ENCODE measurements around the gene INF2. TPM values are rescaled to one million over a fixed set of nuclear protein-coding genes. Genes with fewer than 3 reads are reported as not detected.

Gene INF2
- total RNA-seq, 2 donors from 2014 or later, result 44.4 to 44.7 TPM

DNA sequence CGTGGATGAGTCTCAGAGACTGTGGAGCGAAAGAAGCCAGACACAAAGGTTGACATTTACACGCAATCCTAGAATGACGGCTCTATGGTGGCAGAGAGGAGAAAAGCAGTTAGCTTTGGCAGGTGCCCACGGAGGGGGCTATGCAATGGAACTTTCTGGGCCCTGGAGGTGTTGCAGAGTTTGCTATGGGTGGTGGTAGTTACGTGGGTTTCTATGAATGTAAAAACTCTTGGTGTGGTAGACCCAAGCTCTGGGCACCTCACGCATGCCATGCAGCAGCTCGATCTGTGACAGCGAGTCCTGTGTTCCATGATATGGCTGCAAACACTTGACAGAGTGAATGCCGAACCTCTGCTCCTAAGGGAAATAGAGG lies 5.0 kb upstream of the INF2 start:
- DNase-seq (no peak), ATAC-seq (no peak)
- intact Hi-C loops (cut with DNase I), result no loop called here

DNA sequence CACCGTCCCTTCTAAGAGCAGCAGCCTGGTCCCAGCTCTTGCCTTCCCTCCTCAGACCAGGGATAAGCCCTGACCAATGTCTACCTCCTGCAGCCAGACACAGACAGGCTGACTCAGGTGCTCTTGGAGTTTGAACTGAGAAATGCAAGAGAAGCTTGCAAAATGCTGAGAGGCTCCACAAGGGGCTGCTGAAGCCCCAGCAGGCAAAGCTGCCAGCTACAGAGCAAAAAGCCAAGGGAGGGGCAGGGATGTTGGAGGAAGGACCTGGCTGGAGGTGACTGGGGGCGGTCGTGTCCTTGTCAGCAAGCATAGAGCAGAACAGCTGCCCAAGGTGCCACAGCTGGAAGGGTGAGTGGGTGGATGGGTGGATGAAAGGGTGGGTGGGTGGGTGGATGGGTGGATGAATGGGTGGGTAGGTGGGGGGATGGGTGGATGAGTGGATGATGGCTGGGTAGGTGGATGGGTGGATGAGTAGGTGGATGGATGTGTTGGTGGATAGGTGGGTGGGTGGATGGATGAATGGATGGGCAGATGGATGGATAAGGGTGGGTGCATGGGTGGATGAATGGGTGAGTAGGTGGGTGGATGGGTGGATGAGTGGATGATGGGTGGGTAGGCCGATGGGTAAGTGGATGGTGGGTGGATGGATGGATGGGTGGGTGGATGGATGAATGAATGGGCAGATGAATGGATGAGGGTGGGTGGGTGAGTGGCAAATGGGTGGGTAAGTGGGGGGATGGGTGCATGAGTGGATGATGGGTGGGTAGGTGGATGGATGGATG lies 4.0 kb upstream of the INF2 start:
- DNase-seq, result no peak
- intact Hi-C loops (cut with DNase I), result no loop called here
- no peak for ATAC-seq

DNA sequence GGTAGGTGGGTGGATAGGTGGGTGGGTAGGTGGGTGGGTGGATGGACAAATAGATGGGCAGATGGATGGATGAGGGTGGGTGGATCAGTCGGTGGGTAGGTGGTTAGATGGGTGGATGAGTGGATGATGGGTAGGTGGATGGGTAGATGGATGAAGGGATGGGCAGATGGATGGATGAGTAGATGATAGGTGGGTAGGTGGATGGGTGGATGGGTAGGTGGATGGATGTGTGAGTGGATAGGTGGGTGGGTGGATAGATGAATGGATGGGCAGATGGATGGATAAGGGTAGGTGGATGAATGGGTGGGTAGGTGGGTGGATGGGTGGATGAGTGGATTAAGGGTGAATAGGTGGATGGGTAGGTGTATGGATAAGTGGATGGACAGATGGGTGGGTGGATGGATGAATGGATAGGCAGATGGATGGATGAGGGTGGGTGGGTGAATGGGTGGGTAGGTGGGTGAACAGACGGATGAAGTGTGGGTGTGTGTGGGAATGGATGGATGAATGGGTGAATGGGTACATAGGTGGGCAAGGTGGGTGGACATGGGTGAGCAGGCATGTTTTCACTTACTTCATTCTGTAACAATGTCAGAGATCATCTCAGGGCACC lies 3.3 kb upstream of the INF2 start:
- intact Hi-C loops (cut with DNase I), result no loop called here
- no peak for ATAC-seq
- DNase-seq, result no peak

DNA sequence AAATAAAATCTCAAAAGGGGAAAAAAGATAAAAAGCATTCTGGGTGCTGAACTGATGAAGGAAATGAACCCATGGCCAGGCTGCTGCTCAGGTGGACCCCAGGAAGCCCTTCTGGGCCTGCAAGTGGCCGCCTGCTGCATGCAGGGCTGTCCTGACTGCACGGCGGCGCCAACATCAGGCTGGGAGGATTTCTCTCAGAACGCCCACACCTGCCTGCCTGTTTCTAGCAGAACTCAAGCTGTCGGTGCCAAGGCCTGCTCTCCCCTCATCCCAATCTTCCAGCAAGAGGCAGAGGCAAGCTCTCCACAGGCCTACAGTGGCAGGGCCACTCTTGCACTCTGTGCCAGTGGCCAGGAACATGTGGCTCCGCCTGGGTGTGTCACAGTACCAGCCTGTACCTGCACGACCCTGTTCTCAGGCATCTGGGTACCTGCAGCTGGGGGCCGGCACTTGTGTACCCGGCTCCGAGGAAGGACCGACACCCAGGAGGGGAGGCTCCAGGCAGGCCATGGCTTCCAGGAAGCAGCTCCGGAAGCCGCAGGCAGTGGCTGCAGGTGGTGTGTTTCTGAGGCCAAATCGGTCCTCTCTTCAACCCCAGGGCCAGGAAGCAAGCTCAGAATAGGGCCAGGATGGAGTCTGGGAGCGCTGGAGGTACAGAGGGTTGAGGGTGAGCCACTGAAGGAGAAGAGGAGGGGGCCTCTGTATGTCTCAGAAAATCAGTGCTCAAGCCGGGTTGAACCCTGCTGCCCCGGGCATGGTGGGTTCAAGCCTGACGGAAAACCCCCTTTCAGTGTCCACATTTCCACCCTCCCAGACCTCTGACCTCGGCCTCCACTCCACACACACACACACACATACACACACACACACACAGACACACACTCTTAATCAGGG lies 2.5 kb upstream of the INF2 start:
- DNase-seq, result peak; percentile 24
- ATAC-seq, result no peak
- intact Hi-C loops (cut with DNase I), result no loop called here

DNA sequence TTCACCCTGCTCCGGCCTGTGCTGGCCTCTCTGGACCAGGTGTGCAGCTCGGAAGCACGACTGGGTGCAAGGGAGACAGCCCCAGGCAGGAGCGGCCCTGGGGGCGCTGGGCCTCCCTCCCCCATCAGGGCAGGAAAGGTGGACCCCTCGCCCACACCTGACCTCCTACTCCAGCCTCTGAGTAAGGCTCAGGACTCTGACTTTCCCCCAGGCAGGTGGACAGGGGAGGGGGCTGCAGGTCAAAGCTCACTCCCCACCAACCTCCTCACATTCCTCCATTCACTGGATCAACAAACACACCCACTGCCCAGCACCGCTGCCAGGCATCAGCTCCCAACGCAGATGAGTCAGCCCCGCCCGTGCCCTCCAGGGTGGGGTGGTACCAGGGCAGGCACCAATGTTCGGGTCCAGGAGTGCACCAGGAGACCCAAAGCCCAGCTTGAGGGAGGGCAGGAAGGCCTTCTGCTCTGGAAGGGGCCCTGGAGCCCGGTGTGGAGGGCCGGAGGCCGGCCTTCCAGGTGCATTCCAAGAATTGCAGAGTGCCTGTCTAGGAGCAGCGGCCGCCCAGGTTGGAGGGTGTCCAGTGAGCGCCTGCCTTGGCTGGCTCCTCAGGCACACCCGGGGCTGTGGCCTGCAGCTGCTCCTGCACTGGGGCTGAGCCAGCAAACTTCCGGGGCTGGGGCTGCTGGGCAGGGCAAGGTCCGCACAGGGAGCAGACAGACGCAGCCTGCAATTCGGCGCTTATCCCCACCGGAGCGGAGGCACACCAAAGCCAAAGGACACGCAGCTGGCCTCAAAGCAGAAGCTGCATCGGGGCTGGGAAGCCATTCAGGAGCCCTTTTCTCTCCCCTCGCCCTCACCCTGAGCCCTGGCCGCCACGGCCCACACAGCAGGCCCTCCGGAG lies 1.6 kb upstream of the INF2 start:
- intact Hi-C loops (cut with DNase I), result no loop called here
- ATAC-seq, result peak; percentile 72 to 84
- peak; percentile 82 for DNase-seq

DNA sequence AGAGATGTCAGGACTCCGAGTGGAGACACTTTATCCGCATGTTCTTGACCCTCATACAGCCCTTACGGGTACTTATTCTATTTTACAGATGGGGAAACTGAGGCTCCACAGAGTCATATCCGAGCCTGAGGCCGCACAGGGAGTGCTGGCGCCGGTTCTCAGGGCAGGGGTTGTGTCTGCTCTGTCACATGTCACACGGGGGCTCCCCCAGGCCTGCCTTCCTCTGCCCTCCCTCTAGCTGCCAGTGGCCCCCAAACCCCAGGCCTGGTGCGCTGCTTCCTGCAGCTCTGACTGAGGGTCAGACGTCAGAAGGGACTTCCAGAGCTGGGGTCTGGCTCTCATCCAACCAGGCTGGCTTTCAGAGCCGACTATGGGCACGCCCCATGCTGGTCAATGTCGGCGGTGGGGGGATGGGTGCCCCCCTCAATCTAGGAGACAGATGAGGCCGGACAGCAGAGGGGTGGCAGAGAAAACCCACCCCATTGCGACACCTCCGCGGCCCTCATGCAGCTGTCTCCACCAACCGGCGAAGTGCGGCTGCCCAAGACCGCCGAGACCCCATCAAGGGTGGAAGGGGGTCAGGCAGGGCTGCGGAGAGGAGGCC lies 811 bp upstream of the INF2 start:
- intact Hi-C loops (cut with DNase I), result no loop called here
- DNase-seq (peak; percentile 69), ATAC-seq (peak; percentile 5 to 7)

DNA sequence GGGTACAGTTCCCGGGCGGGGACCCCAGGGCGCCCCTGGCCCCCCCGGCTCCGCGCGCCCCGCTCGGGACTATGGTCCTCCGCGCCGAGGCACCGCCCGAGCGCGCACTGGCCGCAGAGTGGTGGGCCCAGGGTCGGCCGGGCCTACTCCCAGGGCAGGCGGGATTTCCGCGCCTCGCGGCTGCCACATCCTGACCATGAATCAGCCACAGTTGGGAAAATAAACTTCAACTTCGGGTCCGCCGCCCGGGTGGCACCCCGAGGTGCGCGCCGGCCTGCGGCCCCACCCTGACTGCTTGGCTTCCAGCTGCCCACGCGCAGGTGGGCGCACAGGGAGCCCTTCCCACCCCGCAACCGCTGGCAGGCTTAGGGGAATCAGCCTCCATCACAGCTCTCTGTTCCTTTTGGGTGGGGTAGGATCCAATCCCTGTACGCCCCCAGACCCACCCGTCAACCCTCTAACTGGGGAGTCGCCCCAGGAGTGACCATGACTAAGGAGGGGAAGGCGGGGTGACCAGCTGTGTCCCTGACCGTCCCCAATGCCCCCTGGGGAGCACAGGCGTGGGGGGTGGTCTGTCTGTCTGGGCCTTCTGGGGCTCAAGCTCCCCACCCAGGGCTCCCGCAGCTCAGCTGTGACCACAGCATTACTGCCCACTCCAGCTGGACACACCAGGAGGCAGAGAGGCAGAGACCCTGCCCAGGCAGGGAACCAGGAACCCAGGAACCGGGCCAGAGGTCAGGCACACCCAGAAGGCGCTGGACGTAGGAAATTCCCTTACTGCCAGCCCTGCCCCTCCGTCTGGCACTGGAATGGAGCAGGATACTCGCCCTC lies 678 bp downstream of the INF2 start:
- DNase-seq (no peak), ATAC-seq (peak; percentile 6 to 20)
- intact Hi-C loops (cut with DNase I), result no loop called here

DNA sequence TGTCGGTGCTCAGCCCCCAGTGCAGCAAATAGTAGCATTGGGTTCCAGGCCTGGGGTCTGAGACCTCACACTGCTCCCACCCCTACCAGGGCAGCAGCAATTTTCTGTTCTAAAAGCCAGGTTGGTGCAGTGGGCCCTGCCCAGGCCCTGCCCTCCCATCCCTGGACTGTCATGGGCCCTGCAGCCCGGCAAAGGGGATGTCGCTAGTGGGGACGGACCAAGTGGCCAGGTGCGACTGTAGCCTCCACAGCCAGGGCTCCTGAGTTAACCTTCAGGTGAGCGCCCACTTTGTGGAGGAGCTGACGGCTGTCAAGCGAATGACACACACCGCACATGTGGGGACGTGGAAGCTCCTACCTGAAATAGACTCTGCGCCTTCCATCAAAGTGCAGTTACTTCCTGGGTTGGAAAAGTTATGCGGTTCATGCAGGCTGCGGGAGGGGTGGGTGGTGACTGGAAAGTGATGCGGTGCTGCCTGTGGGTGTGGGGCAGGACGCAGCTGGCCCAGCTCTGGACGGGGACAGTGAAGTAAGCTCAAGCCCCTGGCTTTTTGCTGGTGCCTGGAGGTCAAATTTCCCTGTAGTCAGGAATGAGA lies 1.5 kb downstream of the INF2 start:
- DNase-seq (no peak), ATAC-seq (no peak)
- intact Hi-C loops (cut with DNase I), result no loop called here

DNA sequence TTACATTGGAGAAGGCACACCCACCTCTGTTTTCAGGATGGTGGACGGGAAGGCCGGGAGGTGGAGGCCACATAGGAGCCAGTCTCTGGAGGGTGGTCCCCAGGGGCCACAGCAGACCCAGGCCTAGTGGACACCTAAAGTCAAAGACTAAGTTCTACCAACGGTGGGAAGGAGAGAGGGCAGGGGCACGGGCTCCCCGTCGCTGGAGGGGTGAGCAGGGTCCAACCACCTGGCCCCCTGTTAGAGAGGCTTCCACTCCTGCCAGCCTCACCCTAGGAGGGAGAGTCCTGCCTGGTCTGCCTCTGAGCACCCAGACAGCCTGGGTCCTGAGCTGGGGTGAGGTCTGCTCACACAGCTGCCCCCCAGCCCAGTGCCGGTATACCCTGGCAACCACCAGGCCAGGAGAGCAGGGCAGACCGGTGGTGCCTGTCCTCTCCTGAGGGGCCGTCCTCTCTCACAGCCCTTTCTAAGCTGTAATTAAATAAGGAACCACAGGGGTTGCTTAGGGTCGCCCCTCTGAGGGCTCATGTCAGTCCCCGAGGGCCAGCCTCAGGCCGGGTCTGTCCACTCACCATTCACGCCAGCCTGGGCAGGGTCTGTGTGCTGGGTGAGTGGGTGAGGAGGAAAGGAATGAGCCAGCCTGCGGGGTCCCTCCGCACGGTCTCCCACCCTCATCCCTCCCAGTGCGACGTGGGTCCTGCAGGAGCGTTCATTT lies 2.3 kb downstream of the INF2 start:
- DNase-seq (no peak), ATAC-seq (no peak)
- intact Hi-C loops (cut with DNase I), result no loop called here

DNA sequence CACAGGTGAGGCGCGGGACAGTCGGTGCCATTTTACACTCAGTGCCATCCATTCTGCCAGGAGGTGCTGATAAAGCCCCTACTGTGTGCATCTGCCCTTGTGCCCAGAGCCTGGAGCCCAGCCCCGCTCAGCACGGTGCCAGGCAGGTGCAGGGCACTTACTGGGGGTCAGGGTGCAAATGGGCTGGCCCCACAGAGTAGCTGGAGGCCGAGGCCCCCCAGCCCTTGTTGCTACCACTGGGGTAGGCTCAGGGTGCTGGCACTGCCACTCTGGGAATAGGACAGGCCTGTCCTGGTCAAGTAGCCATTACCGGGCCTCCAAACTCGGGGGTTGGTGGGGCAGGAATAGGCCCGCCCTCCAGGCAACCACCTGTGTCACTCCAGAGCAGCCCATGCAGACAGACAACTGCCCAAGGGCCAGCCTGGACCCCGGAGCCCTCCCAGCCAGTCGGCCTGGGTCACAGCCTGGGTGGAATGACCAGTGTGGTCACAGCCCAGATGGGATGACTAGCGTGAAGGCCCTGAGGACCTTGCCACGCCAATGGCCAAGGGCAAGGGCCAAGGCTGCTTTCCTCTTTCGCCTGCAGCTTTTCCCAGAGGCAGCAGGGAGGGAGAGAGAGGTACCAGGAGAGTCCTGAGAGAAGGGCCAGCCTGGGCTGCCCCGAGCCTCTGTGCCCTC lies 3.0 kb downstream of the INF2 start:
- intact Hi-C loops (cut with DNase I), result no loop called here
- no peak for ATAC-seq
- no peak for DNase-seq

DNA sequence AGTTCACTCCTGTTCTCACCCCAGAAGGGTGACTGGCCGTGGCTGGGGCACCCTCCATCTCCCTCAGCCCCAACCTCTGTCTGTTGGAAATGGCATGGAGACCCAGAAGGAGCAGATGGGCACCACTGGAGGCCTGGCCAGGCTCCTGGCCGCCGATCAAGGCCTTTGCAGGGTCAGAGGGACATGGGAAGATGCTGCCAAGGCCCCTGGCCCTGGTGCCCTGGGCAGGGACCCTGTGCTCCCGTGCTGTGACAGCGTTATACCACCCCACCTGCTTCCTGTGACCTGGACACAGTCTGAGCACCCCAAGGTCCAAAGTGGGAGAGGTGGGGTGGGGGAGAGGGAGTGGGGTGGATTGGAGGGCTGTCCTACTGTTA lies 3.5 kb downstream of the INF2 start:
- no peak for DNase-seq
- intact Hi-C loops (cut with DNase I), result no loop called here
- no peak for ATAC-seq

DNA sequence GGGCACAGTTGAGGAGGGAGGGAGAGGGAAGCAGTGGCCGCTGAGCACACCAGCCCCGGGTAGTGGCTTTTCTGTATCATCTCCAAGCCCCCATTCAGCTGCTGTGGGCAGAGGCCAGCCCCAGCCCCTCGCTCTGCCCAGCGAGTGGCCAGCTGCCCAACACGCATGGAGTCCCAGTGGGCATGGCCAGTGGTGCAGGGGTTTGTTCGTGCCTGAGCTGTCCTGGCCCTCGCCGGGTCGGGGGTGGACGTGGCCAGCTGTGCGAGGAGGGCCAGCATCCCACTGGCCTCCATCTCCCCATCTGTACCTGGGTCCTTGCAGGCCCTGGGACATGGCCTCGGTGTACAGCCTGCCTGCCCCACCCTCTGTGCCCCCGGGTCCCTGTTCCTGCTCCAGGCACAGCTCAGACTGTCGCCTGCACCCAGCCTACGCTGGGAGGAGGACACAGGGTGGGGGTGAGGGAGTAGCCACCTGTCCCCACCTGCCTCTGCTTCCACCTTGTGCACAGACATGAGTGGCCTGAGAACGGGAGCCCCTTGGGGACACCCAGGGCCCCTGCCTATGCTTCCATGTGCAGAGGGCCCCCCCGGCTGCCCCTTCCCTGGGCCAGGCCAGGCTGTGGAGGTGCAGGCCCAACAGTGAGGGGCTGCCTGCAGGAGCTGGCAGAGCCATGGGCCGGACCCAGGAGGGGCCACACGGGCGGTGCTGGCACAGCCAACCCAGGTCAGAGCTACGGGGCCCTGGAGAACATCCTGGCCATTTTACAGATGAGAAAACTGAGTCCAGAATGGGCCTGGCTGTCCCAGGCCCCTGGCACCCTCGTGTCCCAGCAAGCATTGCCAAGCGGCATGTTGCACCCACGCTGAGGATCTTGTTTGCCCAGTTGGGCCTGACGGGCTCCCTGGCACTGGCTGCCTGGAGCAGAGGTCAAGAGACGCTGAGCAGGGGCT lies 4.3 kb downstream of the INF2 start:
- ATAC-seq (no peak), DNase-seq (no peak)
- intact Hi-C loops (cut with DNase I), result no loop called here

DNA sequence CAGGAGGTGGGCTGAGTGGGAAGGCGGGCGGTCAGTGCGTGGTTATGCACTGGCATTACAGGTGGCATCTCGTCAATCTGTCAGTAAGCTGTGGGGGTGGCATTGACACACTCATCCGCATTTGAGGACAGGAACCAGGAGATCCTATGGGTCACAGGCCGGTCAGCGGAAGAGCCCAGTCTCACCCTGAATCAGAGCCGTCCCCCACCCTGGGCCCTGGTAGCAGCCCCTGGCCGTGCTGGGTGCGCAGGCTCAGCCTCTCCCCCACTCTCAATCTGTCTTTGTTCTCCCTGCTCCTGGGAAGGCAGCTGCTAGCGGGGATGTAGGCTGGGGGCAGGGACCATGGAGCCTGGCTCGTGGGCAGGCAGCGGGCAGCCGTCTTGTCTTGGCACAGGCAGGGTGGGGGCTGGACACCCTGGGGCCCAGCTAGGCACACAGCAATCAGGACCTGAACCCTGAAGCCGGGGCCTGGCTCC lies 5.1 kb downstream of the INF2 start:
- no peak for ATAC-seq
- no peak for DNase-seq
- intact Hi-C loops (cut with DNase I), result no loop called here

DNA sequence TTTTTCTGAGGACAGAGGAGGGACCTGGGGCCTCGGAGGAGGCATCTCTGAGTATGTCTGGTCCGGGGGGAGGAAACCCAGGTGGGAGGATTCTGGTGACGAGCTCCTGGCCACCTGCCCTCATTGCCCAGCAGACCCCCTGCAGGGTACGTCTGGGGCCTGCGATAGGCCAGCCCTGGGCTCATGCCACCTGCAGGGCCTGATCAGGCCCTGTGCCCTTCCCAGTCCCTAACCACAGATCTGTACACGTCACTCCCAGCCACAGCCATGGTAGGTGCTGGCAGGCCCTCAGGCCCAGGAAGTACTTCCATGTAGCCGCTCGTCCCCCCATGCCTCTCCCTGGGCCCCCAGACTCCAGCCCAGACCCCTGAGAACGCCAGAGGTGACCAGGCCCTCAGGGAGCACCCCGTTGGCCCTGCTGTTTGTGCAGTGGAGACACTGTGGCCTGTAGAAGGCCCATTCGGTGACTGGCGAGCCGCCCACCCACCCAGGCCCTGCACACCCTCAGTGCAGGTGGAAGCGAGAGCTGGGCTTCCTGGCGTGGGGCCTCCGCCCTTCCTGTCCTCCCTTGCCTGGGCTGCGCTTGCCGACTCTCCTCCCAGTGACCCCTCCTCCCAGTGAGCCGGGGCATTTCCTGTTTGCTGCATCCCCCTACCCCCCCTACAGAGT lies 5.7 kb downstream of the INF2 start:
- no peak for DNase-seq
- ATAC-seq, result peak in 1 of 2 donors; percentile 1
- intact Hi-C loops (cut with DNase I), result no loop called here

DNA sequence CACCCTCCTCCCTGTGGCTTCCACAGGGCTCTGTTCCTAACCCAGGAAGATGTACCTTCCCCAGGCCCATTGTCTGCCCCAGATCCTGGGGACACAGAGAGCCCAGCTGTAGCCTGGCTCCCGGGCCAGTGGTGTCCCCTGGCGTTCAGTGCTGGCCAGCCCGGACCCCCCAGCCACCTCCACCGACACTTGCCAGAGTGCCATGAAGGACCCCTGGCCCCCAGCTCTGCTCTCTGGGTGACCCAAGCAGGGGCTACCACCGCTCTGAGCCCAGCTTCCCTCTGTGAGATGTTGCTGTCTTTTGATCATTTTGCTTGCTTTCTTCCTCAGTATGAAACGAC lies 6.2 kb downstream of the INF2 start:
- no peak for DNase-seq
- intact Hi-C loops (cut with DNase I), result no loop called here
- ATAC-seq, result no peak
